Activated CD4-positive, alpha-beta T cell treated with anti-CD3 and anti-CD28 coated beads for 36 hours (primary cell): Measurements from ENCODE around the gene KDM5D. TPM values are rescaled to one million over a fixed set of nuclear protein-coding genes. Genes with fewer than 3 reads are reported as not detected.

Experiments used
- ATAC-seq: fragments of 200-7000 bp; cut with Tn5 transposase; one replicate; pipeline ENCODE4 v1.10.0; 2021; ENCODE audit warnings: mild to moderate bottlenecking, moderate library complexity
- CTCF ChIA-PET: fragments of 350-600 bp; sonication (Branson Sonifier 250); formaldehyde crosslinking; loops from one replicate; lab custom pipeline; 2021; ENCODE audit warnings: antibody characterized with exemption; lab: Charles Lee
- POLR2A ChIA-PET: fragments of 350-600 bp; sonication (Branson Sonifier 250); formaldehyde crosslinking; loops from one replicate; lab custom pipeline; 2021; ENCODE audit warnings: antibody characterized with exemption, inconsistent platforms; lab: Charles Lee
- DNase-seq: peaks from one replicate; pipeline ENCODE4 v3.0.0-alpha.2; 2020
- H3K27ac Mint-ChIP-seq: one replicate; pipeline ENCODE4 v1.8.0; 2021; ENCODE audit warnings: mixed read lengths
- H3K27me3 Mint-ChIP-seq: one replicate; pipeline ENCODE4 v1.8.0; 2021; ENCODE audit warnings: mixed read lengths
- H3K36me3 Mint-ChIP-seq: one replicate; pipeline ENCODE4 v1.8.0; 2021; ENCODE audit warnings: low read depth, mixed read lengths
- H3K4me1 Mint-ChIP-seq: one replicate; pipeline ENCODE4 v1.8.0; 2021; ENCODE audit warnings: mixed read lengths
- H3K4me3 Mint-ChIP-seq: one replicate; pipeline ENCODE4 v1.8.0; 2021; ENCODE audit warnings: mild to moderate bottlenecking, moderate library complexity, mixed read lengths
- H3K9me3 Mint-ChIP-seq: one replicate; pipeline ENCODE4 v1.8.0; 2021; ENCODE audit warnings: low read depth, mixed read lengths
- intact Hi-C, 2 experiments: fragments of 100-400 bp; cut with DNase I in 1 of 2; cut with micrococcal nuclease in 1 of 2; formaldehyde crosslinking; loops; one replicate each; pipeline versions ENCODE4 v1.14.2 to v1.15.1; 2022 to 2024; cut with DNase I, micrococcal nuclease
- total RNA-seq, 2 experiments: library from RNA; stranded (reverse); gene quantifications; one replicate each; pipeline ENCODE4 v1.2.3, GENCODE V29; 2021

KDM5D gene
- total RNA-seq: 10 to 100 TPM; 21.5 to 25.9 TPM

GRCh38 chrY:19744381-19745378 lies at the start of gene KDM5D:
KDM5D (minus strand) TSS chrY:19744726; CDS start chrY:19744534, 192 bp downstream.
- Mint-ChIP-seq H3K27ac (peak within 1 kb of the TSS; percentile 98), H3K4me3 (peak within 1 kb of the TSS; percentile 88), H3K9me3 (peaks cover 3% of the 10 kb centered on the region), H3K27me3 (no peaks in the 10 kb centered on the region), H3K36me3 (peaks cover 22% of the 10 kb centered on the region), H3K4me1 (peaks cover 33% of the 10 kb centered on the region)
- intact Hi-C loops: loop anchor here (1.0 to 10.0 kb wide), 6 partner anchors 177 to 1513 kb away; partner anchors contain the start of gene EIF1AY (in 2 of the 2)
- CTCF ChIA-PET: interaction anchor here (0.6 kb wide), 1 partner anchor 178 kb away, joined by 3 read pairs; no protein-coding TSS in a partner anchor
- ATAC-seq (peak; percentile 86), DNase-seq (peak; percentile 75)
- POLR2A ChIA-PET: no interaction called here

- no peak for DNase-seq
- ChIA-PET CTCF (no interaction called here), POLR2A (no interaction called here)
- Mint-ChIP-seq H3K4me1 (no peaks in the 10 kb centered on the region), H3K27ac (no peak overlapping the region), H3K27me3 (no peaks in the 10 kb centered on the region), H3K36me3 (no peaks in the 10 kb centered on the region), H3K9me3 (no peaks in the 10 kb centered on the region), H3K4me3 (no peak overlapping the region)
- no peak for ATAC-seq
- intact Hi-C loops: no loop called here
Measured at GRCh38 chrY:19768375-19768774, 23.8 kb upstream of the KDM5D start.

- Mint-ChIP-seq H3K9me3 (no peaks in the 10 kb centered on the region), H3K27me3 (no peaks in the 10 kb centered on the region), H3K4me1 (peaks cover 39% of the 10 kb centered on the region), H3K27ac (peak overlapping the region; percentile 55), H3K36me3 (peaks cover 31% of the 10 kb centered on the region), H3K4me3 (peak overlapping the region; percentile 88)
- intact Hi-C loops: loop anchor here (5.0 to 10.0 kb wide), 3 partner anchors 239 to 1514 kb away; partner anchors contain the start of gene EIF1AY (in 1 of the 2)
- POLR2A ChIA-PET: no interaction called here
- ATAC-seq: no peak
- CTCF ChIA-PET: no interaction called here
- DNase-seq: no peak
Measured at GRCh38 chrY:19743331-19743730, 1.2 kb downstream of the KDM5D start.

- peak overlapping the region; percentile 37 for H3K27ac Mint-ChIP-seq
- CTCF ChIA-PET: interaction anchor here (1.0 kb wide), 1 partner anchor 11 kb away, joined by 3 read pairs; no protein-coding TSS in a partner anchor
- DNase-seq (no peak), ATAC-seq (peak; percentile 46)
- peaks cover 31% of the 10 kb centered on the region for H3K36me3 Mint-ChIP-seq
- peak overlapping the region; percentile 88 for H3K4me3 Mint-ChIP-seq
- POLR2A ChIA-PET: no interaction called here
- peaks cover 36% of the 10 kb centered on the region for H3K4me1 Mint-ChIP-seq
- H3K27me3 Mint-ChIP-seq: no peaks in the 10 kb centered on the region
- intact Hi-C loops: loop anchor here (5.0 to 10.0 kb wide), 3 partner anchors 237 to 1515 kb away; partner anchors contain the start of gene EIF1AY (in 1 of the 2)
- no peaks in the 10 kb centered on the region for H3K9me3 Mint-ChIP-seq
Measured at GRCh38 chrY:19742153-19742552, 2.4 kb downstream of the KDM5D start.

- Mint-ChIP-seq H3K27ac (peak overlapping the region; percentile 63), H3K4me1 (peaks cover 20% of the 10 kb centered on the region), H3K4me3 (no peak overlapping the region), H3K9me3 (no peaks in the 10 kb centered on the region), H3K27me3 (no peaks in the 10 kb centered on the region), H3K36me3 (peaks cover 33% of the 10 kb centered on the region)
- intact Hi-C loops: loop anchor here in 1 of 2 experiments (10.0 kb wide), 1 partner anchor 910 kb away; no protein-coding TSS in a partner anchor
- no peak for ATAC-seq
- POLR2A ChIA-PET: interaction anchor here (0.6 kb wide), 1 partner anchor 166 kb away, joined by 10 read pairs; no protein-coding TSS in a partner anchor
- no peak for DNase-seq
- CTCF ChIA-PET: interaction anchor here (0.6 to 0.7 kb wide), 2 partner anchors 438 to 921 kb away, joined by 3 to 5 read pairs; no protein-coding TSS in a partner anchor
Measured at GRCh38 chrY:19734425-19734824, 10.1 kb downstream of the KDM5D start.

- H3K4me3 Mint-ChIP-seq: no peak overlapping the region
- intact Hi-C loops: no loop called here
Measured at GRCh38 chrY:19717950-19718349, 26.6 kb downstream of the KDM5D start.

GRCh38 chrY:19717146-19717545 lies 27.4 kb downstream of the KDM5D start:
- Mint-ChIP-seq H3K9me3 (no peaks in the 10 kb centered on the region), H3K4me1 (peaks cover 5% of the 10 kb centered on the region), H3K27me3 (no peaks in the 10 kb centered on the region), H3K36me3 (peaks cover 64% of the 10 kb centered on the region), H3K27ac (no peak overlapping the region), H3K4me3 (no peak overlapping the region)
- intact Hi-C loops: no loop called here
- no peak for DNase-seq
- CTCF ChIA-PET: no interaction called here
- ATAC-seq: no peak
- POLR2A ChIA-PET: no interaction called here

More at GRCh38 chrY:19717950-19718349, 26.6 kb downstream of the KDM5D start:
- Mint-ChIP-seq H3K27me3 (no peaks in the 10 kb centered on the region), H3K27ac (no peak overlapping the region), H3K36me3 (peaks cover 64% of the 10 kb centered on the region), H3K4me1 (peaks cover 5% of the 10 kb centered on the region), H3K9me3 (no peaks in the 10 kb centered on the region)
- ChIA-PET POLR2A (no interaction called here), CTCF (no interaction called here)
- DNase-seq: no peak
- ATAC-seq: no peak

- ATAC-seq: no peak
- peaks cover 5% of the 10 kb centered on the region for H3K4me1 Mint-ChIP-seq
- intact Hi-C loops: no loop called here
- no peak for DNase-seq
- no peaks in the 10 kb centered on the region for H3K27me3 Mint-ChIP-seq
- POLR2A ChIA-PET: no interaction called here
- H3K4me3 Mint-ChIP-seq: no peak overlapping the region
- no peak overlapping the region for H3K27ac Mint-ChIP-seq
- H3K9me3 Mint-ChIP-seq: no peaks in the 10 kb centered on the region
- peaks cover 55% of the 10 kb centered on the region for H3K36me3 Mint-ChIP-seq
- CTCF ChIA-PET: interaction anchor here (0.6 kb wide), 1 partner anchor 93 kb away, joined by 4 read pairs; no protein-coding TSS in a partner anchor
Measured at GRCh38 chrY:19715226-19715625, 29.3 kb downstream of the KDM5D start.

- Mint-ChIP-seq H3K36me3 (peaks cover 56% of the 10 kb centered on the region), H3K27ac (no peak overlapping the region), H3K4me3 (no peak overlapping the region), H3K4me1 (peaks cover 5% of the 10 kb centered on the region), H3K9me3 (no peaks in the 10 kb centered on the region), H3K27me3 (no peaks in the 10 kb centered on the region)
- DNase-seq (no peak), ATAC-seq (no peak)
- CTCF ChIA-PET: no interaction called here
- intact Hi-C loops: no loop called here
- POLR2A ChIA-PET: no interaction called here
Measured at GRCh38 chrY:19713430-19713829, 31.1 kb downstream of the KDM5D start.

- Mint-ChIP-seq H3K9me3 (no peaks in the 10 kb centered on the region), H3K4me3 (no peak overlapping the region), H3K27ac (no peak overlapping the region), H3K4me1 (no peaks in the 10 kb centered on the region), H3K36me3 (peaks cover 60% of the 10 kb centered on the region), H3K27me3 (no peaks in the 10 kb centered on the region)
- ATAC-seq (no peak), DNase-seq (no peak)
- intact Hi-C loops: no loop called here
- POLR2A ChIA-PET: no interaction called here
- CTCF ChIA-PET: interaction anchor here (0.8 kb wide), 1 partner anchor 156 kb away, joined by 3 read pairs; no protein-coding TSS in a partner anchor
Measured at GRCh38 chrY:19706273-19706672, 38.3 kb downstream of the KDM5D start.

GRCh38 chrY:19698495-19698894 lies 46.0 kb downstream of the KDM5D start:
- POLR2A ChIA-PET: no interaction called here
- DNase-seq: no peak
- no peak for ATAC-seq
- intact Hi-C loops: no loop called here
- H3K27me3 Mint-ChIP-seq: no peaks in the 10 kb centered on the region
- no peak overlapping the region for H3K4me3 Mint-ChIP-seq
- H3K27ac Mint-ChIP-seq: no peak overlapping the region
- peaks cover 75% of the 10 kb centered on the region for H3K36me3 Mint-ChIP-seq
- no peaks in the 10 kb centered on the region for H3K4me1 Mint-ChIP-seq
- H3K9me3 Mint-ChIP-seq: peaks cover 13% of the 10 kb centered on the region
- CTCF ChIA-PET: no interaction called here
